K562 (cell line): ENCODE measurements around the gene ERGIC1. TPM values are rescaled to one million over a fixed set of nuclear protein-coding genes. Genes with fewer than 3 reads are reported as not detected.

Source experiments
- BRF1 ChIP-seq: IDR thresholded peaks from 3 replicates; pipeline ENCODE4 v1.6.1; 2011; ENCODE audit warnings: borderline replicate concordance, mild to moderate bottlenecking; ENCODE audit not compliant: insufficient read length; ENCODE audit errors: extremely low read depth
- CHD1 ChIP-seq: fragments of 200-600 bp; sonication (generic); IDR thresholded peaks from one replicate; pipeline ENCODE4 v1.6.1; 2012; ENCODE audit warnings: mild to moderate bottlenecking, moderate library complexity, low read length, inconsistent platforms
- DACH1 ChIP-seq: fragments of 450-650 bp; IDR thresholded peaks from 2 replicates; pipeline ENCODE4 v1.6.1; 2018; ENCODE audit not compliant: partially characterized antibody
- KDM1A ChIP-seq, 2 experiments: fragments of 450-650 bp; IDR thresholded peaks; 2 replicates each; pipeline ENCODE4 v1.6.1; 2016; ENCODE audit warnings: mild to moderate bottlenecking in 2 of 2
- MTA1 ChIP-seq: fragments of 450-650 bp; IDR thresholded peaks from 2 replicates; pipeline ENCODE4 v1.6.1; 2017; ENCODE audit warnings: borderline replicate concordance
- NR3C1 ChIP-seq: sonication (generic); formaldehyde crosslinking; IDR thresholded peaks from 2 replicates; pipeline ENCODE4 v1.8.1; 2022; ENCODE audit warnings: missing genetic modification reagents
- PRMT5 ChIP-seq: sonication (generic); formaldehyde crosslinking; IDR thresholded peaks from 2 replicates; pipeline ENCODE4 v1.5.0; 2020; ENCODE audit warnings: missing genetic modification reagents
- RFX7 ChIP-seq: fragments of 250-450 bp; sonication (Bioruptor Pico); IDR thresholded peaks from 2 replicates; pipeline ENCODE4 v1.5.1; 2021; ENCODE audit warnings: mild to moderate bottlenecking
- STAG1 ChIP-seq: sonication (generic); formaldehyde crosslinking; IDR thresholded peaks from 2 replicates; pipeline ENCODE4 v1.5.0; 2020; ENCODE audit warnings: missing genetic modification reagents, borderline replicate concordance
- ZBTB26 ChIP-seq: fragments of 450-650 bp; formaldehyde crosslinking; IDR thresholded peaks from 2 replicates; pipeline ENCODE4 v1.4.0; 2022; ENCODE audit warnings: missing genetic modification characterization
- ZBTB49 ChIP-seq: sonication (generic); formaldehyde crosslinking; IDR thresholded peaks from 2 replicates; pipeline ENCODE4 v1.8.0; 2022; ENCODE audit warnings: missing genetic modification reagents, mild to moderate bottlenecking, borderline replicate concordance
- ZNF318 ChIP-seq, 2 experiments: fragments of 450-650 bp; IDR thresholded peaks; 2 replicates each; pipeline ENCODE4 v1.6.1; 2016; ENCODE audit warnings: mild to moderate bottlenecking in 2 of 2, borderline replicate concordance in 1 of 2, low read depth in 1 of 2, moderate library complexity in 1 of 2
- ZNF764 ChIP-seq: fragments of 250-450 bp; sonication (Bioruptor Pico); IDR thresholded peaks from 2 replicates; pipeline ENCODE4 v1.4.0; 2020; ENCODE audit warnings: low read depth, mild to moderate bottlenecking, moderate library complexity
- polyA plus RNA-seq, 8 experiments: library from polyadenylated mRNA; depleted of rRNA in 4 of 8; stranded (reverse) in 5 of 8; unstranded in 3 of 8; fragments of >200 nt; fragmentation: Nextera tagmentation in 2 of 8; fragmentation: Illumina TruSeq in 1 of 8; extraction: Ambion mirVana in 2 of 8; extraction: Trizol in 1 of 8; gene quantifications; 2 replicates each; pipeline versions ENCODE4 v1.2.1 to v1.2.3, GENCODE V29; 2011 to 2014; ENCODE audit warnings: inconsistent platforms in 1 of 8, missing spikeins in 1 of 8
- total RNA-seq, 7 experiments: library from RNA; depleted of rRNA in 6 of 7; stranded (reverse); fragments of >200 nt in 6 of 7; fragmentation: Illumina TruSeq in 2 of 7; extraction: Trizol in 2 of 7; gene quantifications; 2 replicates each; pipeline versions ENCODE4 v1.2.1 to v1.2.3, GENCODE V29; 2011 to 2021; ENCODE audit warnings: low replicate concordance in 1 of 7

ERGIC1 gene
- total and polyA plus RNA-seq, 9 of the 15 experiments (the other 6 are each of a cell fraction or from before 2014, with no cell fraction given): 5.5 to 68.4 (median 36.4) TPM

GRCh38 chr5:172805018-172805683 is 28.9 kb upstream of the ERGIC1 start (continued):
- TF ChIP-seq STAG1 (CRISPR knock-in tag) (no peak), ZNF764 (CRISPR knock-in tag) (no peak), DACH1 (peak; percentile 97), KDM1A (IDR thresholded peaks at IDR 0.05) (no peak), BRF1 (no peak), ZBTB49 (CRISPR knock-in tag) (no peak), NR3C1 (no peak), PRMT5 (no peak), RFX7 (CRISPR knock-in tag) (no peak), CHD1 (no peak), MTA1 (peak; percentile 63), ZBTB26 (0 out of 2 replicates have a peak, but pooled peaks have one; percentile 22), ZNF318 (IDR thresholded peaks at IDR 0.05; ENCODE audit: borderline replicate concordance in 1 of 2, low read depth in 1 of 2) (no peak)
